ENCODE measurements around the gene MNT. TPM values are rescaled to one million over a fixed set of nuclear protein-coding genes. Genes with fewer than 3 reads are reported as not detected.

Gene MNT
- total and polyA plus RNA-seq, 2 experiments from 2014 or later = 5.7 to 6.4 TPM

GRCh38 chr17:2403044-2403443 is 2.2 kb upstream of the MNT start (continued):
- no peak for TF ChIP-seq ZNF462 (CRISPR knock-in tag; IDR thresholded peaks at IDR 0.05)
- no peak for TF ChIP-seq EZH2phosphoT487 (IDR thresholded peaks at IDR 0.05; ENCODE audit: unreplicated experiment)
- no peak for TF ChIP-seq ZNF331 (CRISPR knock-in tag; IDR thresholded peaks at IDR 0.05; ENCODE audit: low read depth)
- TF ChIP-seq, protein P1, sequence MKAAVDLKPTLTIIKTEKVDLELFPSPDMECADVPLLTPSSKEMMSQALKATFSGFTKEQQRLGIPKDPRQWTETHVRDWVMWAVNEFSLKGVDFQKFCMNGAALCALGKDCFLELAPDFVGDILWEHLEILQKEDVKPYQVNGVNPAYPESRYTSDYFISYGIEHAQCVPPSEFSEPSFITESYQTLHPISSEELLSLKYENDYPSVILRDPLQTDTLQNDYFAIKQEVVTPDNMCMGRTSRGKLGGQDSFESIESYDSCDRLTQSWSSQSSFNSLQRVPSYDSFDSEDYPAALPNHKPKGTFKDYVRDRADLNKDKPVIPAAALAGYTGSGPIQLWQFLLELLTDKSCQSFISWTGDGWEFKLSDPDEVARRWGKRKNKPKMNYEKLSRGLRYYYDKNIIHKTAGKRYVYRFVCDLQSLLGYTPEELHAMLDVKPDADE (IDR thresholded peaks at IDR 0.05) = no peak
- no peak for TF ChIP-seq NANOG (IDR thresholded peaks at IDR 0.05; ENCODE audit: borderline replicate concordance)
- no peak for TF ChIP-seq ZNF114 (CRISPR knock-in tag; IDR thresholded peaks at IDR 0.05)
- TF ChIP-seq STAT1 (IDR thresholded peaks at IDR 0.05; ENCODE audit: unreplicated experiment) = no peak
- TF ChIP-seq EZH2 (IDR thresholded peaks at IDR 0.05; ENCODE audit: low read depth, unreplicated experiment) = no peak
- no peak for TF ChIP-seq POLR2AphosphoS5 (IDR thresholded peaks at IDR 0.05; ENCODE audit: low read depth)

DNA sequence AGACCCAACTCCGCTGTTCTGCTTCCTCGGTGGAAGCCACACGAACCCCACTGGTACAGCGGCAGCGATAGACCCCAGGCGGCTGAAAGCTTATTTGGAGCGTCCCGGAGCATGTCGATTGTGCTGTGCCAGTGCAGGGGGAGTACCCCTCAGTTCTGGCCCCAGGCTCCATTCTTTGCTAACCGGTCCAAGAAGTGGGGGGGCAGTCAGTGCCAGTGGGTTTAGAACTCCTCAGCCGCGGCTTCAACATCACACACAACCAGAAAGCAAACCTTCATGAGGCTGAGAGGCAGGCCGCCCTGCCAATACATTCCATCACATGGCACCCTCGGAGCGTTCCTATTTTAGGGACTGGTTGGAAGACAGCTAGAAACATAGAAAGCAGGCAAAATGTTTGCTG is 1.7 kb upstream of the MNT start:
- H4K20me1 ChIP-seq (replicated peaks; ENCODE audit: insufficient read depth) = no peaks in the 10 kb centered on the region; the same call in 1 of the 2 replicates
- H3K27me3 ChIP-seq (ENCODE audit: insufficient read depth) = no peaks in the 10 kb centered on the region
- H3K4me1 ChIP-seq (ENCODE audit: insufficient read depth) = peaks cover 17% of the 10 kb centered on the region
- no peaks in the 10 kb centered on the region for H3K9me2 ChIP-seq (ENCODE audit: insufficient read depth)
- peaks cover 14% of the 10 kb centered on the region for H3K79me2 ChIP-seq (replicated peaks; ENCODE audit: insufficient read depth)
- peaks cover 12% of the 10 kb centered on the region for H3F3A ChIP-seq (replicated peaks; ENCODE audit: low read depth)
- H2AFZ ChIP-seq = peak overlapping the region; percentile 90; the same call in 1 of the 2 replicates
- Mint-ChIP-seq H3K9me3 (0 out of 3 replicates have a peak, but pooled peaks cover 2% of the 10 kb centered on the region), H3K27me3 (ENCODE audit: insufficient read depth, low read depth, poor library complexity) (peaks cover 23% of the 10 kb centered on the region), H3K4me1 (peaks cover 19% of the 10 kb centered on the region), H3K36me3 (ENCODE audit: low read depth) (no peaks in the 10 kb centered on the region), H3K27ac (peak overlapping the region; percentile 85), H3K4me3 (peak overlapping the region; percentile 80)
- H3K36me3 ChIP-seq (ENCODE audit: insufficient read depth) = no peaks in the 10 kb centered on the region
- H3K4me2 ChIP-seq = peak overlapping the region; percentile 93
- ATAC-seq = no peak
- peak overlapping the region; percentile 83 for H3K4me3 ChIP-seq
- DNase-seq (ENCODE audit: low spot score) = no peak
- peak overlapping the region; percentile 72; the same call in 1 of the 2 replicates for H3K27ac ChIP-seq (ENCODE audit: low read depth)
- TF ChIP-seq ZNF462 (CRISPR knock-in tag; IDR thresholded peaks at IDR 0.05) = no peak
